KOPT-K1 (cell line): Measurements from ENCODE around the gene SCP2.

Source experiments
- H3K27ac ChIP-seq: fragments of 200-600 bp; sonication (generic); 2 replicates; pipeline ENCODE4 v1.5.1; 2016; ENCODE audit warnings: antibody characterized with exemption, mild to moderate bottlenecking, low read depth, low read length; ENCODE audit not compliant: poor library complexity, severe bottlenecking
- H3K36me3 ChIP-seq: fragments of 200-600 bp; sonication (generic); 2 replicates; pipeline ENCODE4 v1.5.1; 2017; ENCODE audit warnings: antibody characterized with exemption, mild to moderate bottlenecking, low read length, moderate library complexity; ENCODE audit not compliant: insufficient read depth
- H3K9me3 ChIP-seq: fragments of 200-600 bp; sonication (generic); 2 replicates; pipeline ENCODE4 v1.5.1; 2017; ENCODE audit warnings: antibody characterized with exemption, low read length, mild to moderate bottlenecking; ENCODE audit not compliant: insufficient read depth, poor library complexity, severe bottlenecking

SCP2 gene

DNA sequence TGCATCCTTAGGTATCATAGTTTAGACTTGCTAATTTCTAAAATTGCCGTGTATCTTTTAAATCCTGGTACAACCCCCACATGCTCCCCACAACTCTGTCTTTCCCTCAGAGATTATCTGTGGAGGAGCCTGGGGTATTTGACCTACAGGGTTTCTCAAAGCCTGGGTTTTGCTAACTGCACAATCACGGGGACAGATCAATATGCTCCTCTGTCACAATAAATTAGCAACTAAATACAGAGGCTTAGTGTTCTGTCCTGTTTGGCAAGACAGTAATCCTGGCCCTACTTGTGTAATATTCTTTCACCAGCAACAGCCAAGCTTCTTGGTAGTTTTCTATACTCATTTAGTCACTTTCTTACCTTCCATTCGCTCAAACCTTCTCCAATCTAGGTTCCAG, 14.1 kb upstream of the SCP2 start:
- Histone ChIP-seq H3K27ac (no peak overlapping the region), H3K36me3 (no peaks in the 10 kb centered on the region), H3K9me3 (no peaks in the 10 kb centered on the region)

- H3K36me3 ChIP-seq = no peaks in the 10 kb centered on the region
- H3K9me3 ChIP-seq = no peaks in the 10 kb centered on the region
- no peak overlapping the region for H3K27ac ChIP-seq
Observed at GRCh38 chr1:52913537-52913936, 13.5 kb upstream of the SCP2 start.

- H3K9me3 ChIP-seq = no peaks in the 10 kb centered on the region
- H3K27ac ChIP-seq = no peak overlapping the region
- H3K36me3 ChIP-seq = no peaks in the 10 kb centered on the region
Observed at GRCh38 chr1:52914463-52914862, 12.6 kb upstream of the SCP2 start.

GRCh38 chr1:52915211-52915854, 11.7 kb upstream of the SCP2 start:
- no peaks in the 10 kb centered on the region for H3K36me3 ChIP-seq
- H3K9me3 ChIP-seq = no peaks in the 10 kb centered on the region
- no peak overlapping the region for H3K27ac ChIP-seq

DNA sequence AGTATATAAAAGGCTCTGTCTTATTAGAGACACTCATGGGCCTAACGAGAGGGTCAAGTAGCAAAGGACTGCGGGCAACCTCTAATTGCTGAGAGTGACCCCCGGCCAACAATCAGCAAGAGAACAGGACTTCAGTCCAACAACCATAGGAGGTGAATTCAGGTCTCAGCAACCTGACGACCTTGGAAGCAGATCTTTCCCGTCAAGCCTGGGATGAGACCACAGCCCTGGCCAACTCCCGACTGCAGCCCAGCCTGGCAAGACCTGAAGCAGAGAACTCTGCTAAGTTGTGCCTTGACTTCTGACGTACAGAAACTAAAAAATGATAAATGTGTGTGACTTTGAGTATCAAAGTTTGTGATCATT, 11.2 kb upstream of the SCP2 start:
- Histone ChIP-seq H3K9me3 (no peaks in the 10 kb centered on the region), H3K27ac (no peak overlapping the region), H3K36me3 (no peaks in the 10 kb centered on the region)

- H3K27ac ChIP-seq = no peak overlapping the region
- no peaks in the 10 kb centered on the region for H3K36me3 ChIP-seq
- H3K9me3 ChIP-seq = no peaks in the 10 kb centered on the region
Observed at GRCh38 chr1:52916241-52916975, 10.7 kb upstream of the SCP2 start.

GRCh38 chr1:52917156-52917555, 9.9 kb upstream of the SCP2 start:
- Histone ChIP-seq H3K9me3 (no peaks in the 10 kb centered on the region), H3K27ac (no peak overlapping the region), H3K36me3 (no peaks in the 10 kb centered on the region)

DNA sequence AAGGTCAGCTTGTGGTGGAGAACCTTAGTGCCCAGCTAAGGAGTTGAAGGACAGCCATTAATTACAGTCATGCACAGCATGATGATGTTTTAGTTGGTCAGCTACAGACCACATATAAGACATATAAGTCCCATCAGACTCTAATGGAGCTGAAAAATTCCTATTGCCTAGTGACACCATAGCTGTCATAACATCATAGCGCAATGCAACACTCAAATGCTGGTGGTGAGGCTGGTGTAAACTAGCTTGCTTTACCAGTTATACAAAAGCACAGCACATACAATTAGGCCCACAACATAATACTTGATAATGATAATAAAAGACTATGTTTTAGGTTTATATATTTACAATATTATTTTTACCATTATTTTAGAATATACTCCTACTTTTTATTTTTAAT, 9.5 kb upstream of the SCP2 start:
- Histone ChIP-seq H3K9me3 (no peaks in the 10 kb centered on the region), H3K27ac (no peak overlapping the region), H3K36me3 (no peaks in the 10 kb centered on the region)

- no peak overlapping the region for H3K27ac ChIP-seq
- H3K36me3 ChIP-seq = no peaks in the 10 kb centered on the region
- no peaks in the 10 kb centered on the region for H3K9me3 ChIP-seq
Observed at GRCh38 chr1:52918201-52918600, 8.9 kb upstream of the SCP2 start.

DNA sequence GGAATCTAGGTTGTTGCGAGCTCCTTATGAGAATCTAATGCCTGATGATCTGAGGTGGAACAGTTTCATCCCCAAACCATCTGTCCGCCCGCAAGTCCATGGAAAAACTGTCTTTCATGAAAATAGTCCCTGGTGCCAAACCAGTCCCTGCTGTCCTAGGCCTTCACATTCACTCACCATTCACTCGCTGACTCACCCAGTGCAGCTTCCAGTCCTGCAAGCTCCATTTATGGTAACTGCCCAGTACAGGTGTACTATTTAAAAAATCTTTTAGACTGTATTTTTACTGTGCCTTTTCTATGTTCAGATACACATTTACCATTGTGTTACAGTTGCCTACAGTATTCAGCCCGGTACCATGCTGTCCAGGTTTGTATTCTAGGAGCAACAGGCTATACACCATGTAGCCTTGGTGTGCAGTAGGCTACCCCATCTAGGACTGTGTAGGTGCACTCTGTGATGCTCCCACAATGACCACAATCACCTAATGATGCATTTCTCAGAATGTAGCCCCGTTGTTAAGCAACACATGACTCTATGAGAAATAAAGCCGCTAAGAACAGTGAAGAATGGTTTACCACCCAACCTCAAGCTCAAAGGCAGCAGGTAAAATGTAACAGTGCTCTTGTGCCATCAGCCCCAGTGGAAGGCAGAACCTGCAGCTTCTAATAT, 7.9 kb upstream of the SCP2 start:
- Histone ChIP-seq H3K27ac (no peak overlapping the region), H3K36me3 (no peaks in the 10 kb centered on the region), H3K9me3 (no peaks in the 10 kb centered on the region)

DNA sequence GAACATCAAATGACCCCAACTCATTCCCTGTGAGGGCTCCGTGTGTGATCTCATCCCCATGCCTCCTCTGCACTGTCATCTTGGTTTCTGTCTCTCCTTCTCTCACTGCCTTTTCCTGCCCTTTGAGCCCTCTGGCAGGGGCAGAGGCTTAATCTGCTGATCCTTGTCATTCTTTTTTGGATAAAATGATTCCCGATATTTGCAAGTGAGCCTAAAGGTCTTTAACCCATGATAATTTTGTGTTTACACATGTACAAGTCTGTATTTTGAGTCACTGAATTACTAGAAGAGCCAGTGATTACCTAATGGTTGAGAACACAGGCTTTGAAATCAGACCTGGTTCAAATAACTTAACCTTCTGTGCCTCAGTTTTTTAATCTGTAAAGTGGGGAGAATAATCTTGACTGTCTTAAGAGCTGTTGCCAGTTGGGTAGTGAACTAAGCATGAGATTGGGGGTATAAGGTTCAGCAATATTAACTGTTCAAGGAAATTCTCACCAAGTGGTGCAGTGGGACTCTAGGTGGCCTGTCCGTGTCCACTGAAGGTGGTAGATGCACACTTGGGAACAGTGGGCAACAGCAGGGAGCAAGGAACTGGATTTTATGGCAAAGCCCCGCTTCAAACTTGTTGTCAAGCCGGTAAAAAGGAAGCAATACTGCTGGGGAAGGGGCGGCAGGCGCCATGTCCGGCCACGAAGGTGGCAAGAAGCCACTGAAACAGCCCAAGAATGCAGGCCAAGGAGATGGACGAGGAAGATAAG, 7.2 kb upstream of the SCP2 start:
- no peaks in the 10 kb centered on the region for H3K36me3 ChIP-seq
- no peak overlapping the region for H3K27ac ChIP-seq
- no peaks in the 10 kb centered on the region for H3K9me3 ChIP-seq

DNA sequence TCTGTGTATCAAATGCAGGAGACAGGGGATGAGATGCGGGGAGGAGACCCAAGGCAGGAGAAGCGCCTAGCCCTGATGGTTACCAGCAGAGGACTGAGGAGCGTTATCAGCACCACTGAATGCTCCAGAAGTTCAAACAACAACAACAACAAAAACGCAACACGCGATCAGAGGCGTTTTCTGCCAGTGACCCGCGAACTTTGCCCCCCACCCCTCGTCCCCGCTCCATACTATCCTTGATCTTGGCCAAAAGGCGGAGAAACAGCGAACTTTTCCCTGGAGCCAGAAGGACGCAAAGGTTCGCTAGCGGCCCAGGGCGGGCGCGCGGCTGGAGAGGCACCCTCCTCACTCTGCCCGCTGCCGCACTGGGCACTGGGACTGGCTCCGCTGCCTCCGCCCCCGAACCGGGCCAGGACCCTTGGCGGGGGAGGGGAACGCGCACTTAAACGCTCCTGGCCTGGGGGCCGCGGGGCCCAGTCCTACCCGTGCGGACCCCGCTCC, 6.2 kb upstream of the SCP2 start:
- H3K27ac ChIP-seq = no peak overlapping the region
- H3K36me3 ChIP-seq = no peaks in the 10 kb centered on the region
- H3K9me3 ChIP-seq = no peaks in the 10 kb centered on the region

GRCh38 chr1:52925571-52926005, 1.5 kb upstream of the SCP2 start:
- Histone ChIP-seq H3K27ac (no peak overlapping the region), H3K9me3 (no peaks in the 10 kb centered on the region), H3K36me3 (no peaks in the 10 kb centered on the region)

- no peaks in the 10 kb centered on the region for H3K9me3 ChIP-seq
- H3K27ac ChIP-seq = no peak overlapping the region
Observed at GRCh38 chr1:52926864-52927211, 238 bp upstream of the SCP2 start.

DNA sequence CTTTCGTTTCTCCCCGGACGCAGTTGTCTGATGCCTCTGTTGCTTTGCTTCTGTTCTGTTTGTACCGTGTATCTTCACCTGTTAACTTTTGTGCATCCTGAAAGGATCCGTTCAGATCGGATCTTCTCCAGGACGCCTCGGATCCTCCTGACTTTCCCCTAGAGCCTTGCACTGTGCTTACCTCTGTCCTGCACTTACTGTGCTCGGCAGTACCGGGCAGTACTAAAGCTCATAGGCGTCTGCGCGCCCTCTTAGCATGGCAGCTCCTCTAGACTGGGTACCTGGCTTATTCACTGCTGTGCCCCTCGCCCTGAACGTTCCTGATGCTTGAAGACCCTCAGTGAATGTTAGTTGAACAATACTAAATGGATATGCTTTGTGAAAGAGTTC, 934 bp downstream of the SCP2 start:
- Histone ChIP-seq H3K27ac (no peak overlapping the region), H3K9me3 (no peaks in the 10 kb centered on the region), H3K36me3 (no peaks in the 10 kb centered on the region)

More at GRCh38 chr1:52926864-52927211, 238 bp upstream of the SCP2 start:
- H3K36me3 ChIP-seq = no peaks in the 10 kb centered on the region
